Activated T-cell treated with anti-CD3 and anti-CD28 coated beads for 24 hours (primary cell): ENCODE results near the gene THAP11.

Experiments
- DNase-seq: peaks from one replicate; pipeline ENCODE4 v3.0.0-alpha.2; 2020; ENCODE audit warnings: low read depth

THAP11 gene

GRCh38 chr16:67841816-67842508 lies at the start of gene THAP11:
Gene THAP11, plus strand, starts transcription at chr16:67842320. Its CDS starts 235 bp downstream, at chr16:67842555.
- DNase-seq: peak; percentile 94

- no peak for DNase-seq
Measured at GRCh38 chr16:67796099-67796718, 45.9 kb upstream of the THAP11 start.

GRCh38 chr16:67800338-67800926 lies 41.7 kb upstream of the THAP11 start:
- no peak for DNase-seq

DNA sequence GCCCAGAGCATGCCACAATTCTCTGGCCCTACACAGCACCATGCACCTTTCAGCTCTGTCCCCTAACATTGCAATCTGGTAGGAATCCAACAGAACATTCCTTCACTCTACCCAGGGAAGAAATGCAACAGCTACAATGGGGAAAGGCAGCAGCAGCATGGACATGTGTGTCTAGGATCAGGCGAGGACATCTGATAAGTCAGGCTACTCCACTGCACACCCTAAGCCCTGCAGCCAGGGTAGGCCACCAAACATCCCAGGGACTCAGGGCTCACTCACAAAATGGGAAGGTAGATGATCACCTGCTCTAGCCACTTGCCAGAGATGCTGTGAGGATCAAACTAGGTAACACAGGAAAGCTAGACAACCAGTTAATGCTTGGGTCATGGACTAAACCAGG lies 40.9 kb upstream of the THAP11 start:
- DNase-seq: no peak

DNA sequence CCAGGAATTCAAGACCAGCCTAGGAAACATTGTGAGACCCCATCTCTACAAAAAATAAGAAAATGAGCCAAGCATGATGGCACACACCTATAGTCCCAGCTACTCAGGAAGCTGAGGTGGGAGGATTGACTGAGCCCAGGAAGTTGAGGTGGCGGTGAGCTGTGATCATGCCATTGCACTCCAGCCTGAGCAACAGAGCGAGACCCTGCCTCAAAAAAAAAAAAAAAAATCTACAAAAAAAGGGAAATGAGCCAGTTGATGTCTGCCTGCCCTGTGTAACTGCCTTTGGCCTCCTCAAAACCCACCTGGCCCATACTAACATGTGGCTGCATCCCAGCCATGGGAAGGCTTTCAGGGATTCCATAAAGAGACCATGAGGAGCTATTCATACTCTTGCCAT lies 40.2 kb upstream of the THAP11 start:
- no peak for DNase-seq

GRCh38 chr16:67803894-67804293 lies 38.2 kb upstream of the THAP11 start:
- DNase-seq: no peak

DNA sequence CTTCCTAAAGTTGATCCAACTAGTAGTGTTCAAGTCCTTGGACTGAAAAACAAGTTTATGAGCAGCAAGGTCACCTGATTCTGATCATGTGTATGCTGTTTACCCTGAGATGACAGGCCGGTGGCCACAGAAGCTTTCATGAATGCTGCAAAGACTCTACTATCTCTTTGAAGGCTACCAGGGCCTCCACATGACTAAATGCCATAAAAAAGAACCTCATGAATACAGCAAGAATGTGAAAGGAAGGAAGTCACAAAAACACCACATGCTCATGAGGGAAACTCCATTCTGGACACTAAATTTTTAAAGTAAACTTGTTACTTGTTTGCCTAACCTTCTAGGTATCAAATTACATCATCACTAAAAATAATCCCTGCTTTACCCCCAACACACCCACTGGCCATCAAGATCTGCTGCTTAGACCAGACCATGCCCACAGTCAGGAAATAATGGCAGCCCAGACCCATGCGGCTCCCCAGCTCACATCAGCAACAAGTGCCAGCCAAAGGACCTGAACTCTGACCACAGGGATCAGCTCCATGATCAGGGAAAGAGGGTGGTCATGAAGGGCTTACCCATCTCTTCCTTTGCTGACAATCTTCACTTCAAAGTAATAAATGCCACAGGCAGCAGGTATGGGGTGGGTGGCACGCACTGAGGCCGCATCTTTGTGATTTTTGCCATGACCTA lies 37.1 kb upstream of the THAP11 start:
- no peak for DNase-seq

GRCh38 chr16:67805718-67806427 lies 36.2 kb upstream of the THAP11 start:
- DNase-seq: no peak

DNA sequence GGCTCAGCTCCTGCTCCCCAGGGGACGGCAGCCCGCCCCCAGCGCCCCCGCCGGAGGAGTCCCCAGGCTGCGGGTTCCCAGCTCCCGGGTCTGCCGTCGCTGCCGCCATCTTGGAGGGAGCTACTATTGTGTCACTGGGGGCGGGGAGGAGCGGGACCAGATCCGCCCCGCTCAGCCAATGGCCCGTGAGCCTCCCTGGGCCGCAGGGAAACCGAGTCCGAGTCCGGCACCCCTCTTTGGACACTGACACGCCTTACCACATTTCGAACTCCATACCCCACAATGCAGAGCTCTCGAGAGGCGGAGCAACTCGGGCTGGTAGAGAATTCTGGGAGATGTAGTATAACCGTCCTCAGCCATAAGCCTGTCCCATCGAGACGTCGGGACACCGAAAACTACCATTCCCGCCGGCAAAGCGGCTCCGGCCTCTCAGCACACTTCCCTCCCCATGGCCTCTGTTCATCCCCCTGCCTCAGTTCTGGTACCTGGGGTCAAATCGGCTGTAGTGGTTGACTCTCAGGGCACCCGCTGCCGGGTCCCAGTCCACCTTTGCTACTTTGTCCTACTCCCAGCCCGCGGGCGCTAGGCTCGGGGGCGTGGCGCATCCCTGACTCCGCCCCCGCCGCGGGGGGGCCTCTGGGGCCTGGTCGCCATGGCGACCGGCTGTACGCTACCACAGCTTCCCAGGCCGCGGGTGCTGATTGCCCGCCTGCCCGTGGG lies 35.5 kb upstream of the THAP11 start, which contains the start of the genes RANBP10 and TSNAXIP1:
RANBP10 (minus strand) TSS at position 133 of the 720 bp plus-strand sequence; CDS start at position 109, 24 bp downstream.
TSNAXIP1 (plus strand) TSS at position 462 of the 720 bp plus-strand sequence. CDS start 261 bp downstream, outside the sequence.
- DNase-seq: peak; percentile 96

GRCh38 chr16:67807148-67807682 lies 34.9 kb upstream of the THAP11 start:
- no peak for DNase-seq

DNA sequence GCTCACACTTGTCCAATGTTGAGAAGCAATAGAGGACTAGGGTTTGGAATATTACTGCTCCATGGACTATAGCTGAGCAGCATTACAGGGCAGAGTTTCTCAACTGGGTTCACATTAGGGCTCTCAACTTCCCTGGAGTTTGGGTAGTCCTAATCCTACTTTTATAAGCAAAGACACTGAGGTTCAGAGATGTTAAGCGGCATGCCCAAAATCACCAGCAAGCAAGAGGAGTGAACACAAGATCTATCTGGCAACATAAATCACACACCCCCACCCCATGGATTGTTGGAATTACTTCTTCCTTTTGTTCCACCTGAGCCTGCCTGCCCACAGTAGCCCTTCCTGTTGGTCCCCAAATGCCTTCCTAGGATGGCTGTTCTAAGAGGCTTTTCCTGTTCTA lies 30.2 kb upstream of the THAP11 start:
- no peak for DNase-seq

DNA sequence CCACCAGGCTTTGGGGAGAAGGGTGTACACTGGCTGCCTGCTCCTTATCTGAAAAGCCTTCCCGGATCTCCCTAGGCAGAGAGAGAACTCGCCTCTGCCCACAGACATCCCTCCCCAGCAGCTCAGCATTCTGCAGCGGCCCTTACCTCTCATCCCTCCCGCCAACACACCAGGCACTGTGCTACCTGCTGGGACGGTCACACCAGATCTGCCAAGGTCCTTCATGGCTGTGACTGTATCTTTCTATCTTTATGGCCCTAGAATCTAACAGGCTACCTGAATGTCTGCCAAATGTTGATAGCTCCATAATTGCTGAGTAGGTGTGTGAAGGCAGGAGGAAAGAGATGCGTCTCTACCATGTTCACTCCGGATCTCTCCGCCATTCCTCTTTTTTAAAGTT lies 27.6 kb upstream of the THAP11 start:
- no peak for DNase-seq

GRCh38 chr16:67820608-67821259 lies 21.4 kb upstream of the THAP11 start:
- DNase-seq: no peak

- no peak for DNase-seq
Measured at GRCh38 chr16:67822511-67822910, 19.6 kb upstream of the THAP11 start.

GRCh38 chr16:67825119-67825518 lies 17.0 kb upstream of the THAP11 start:
- no peak for DNase-seq

- no peak for DNase-seq
Measured at GRCh38 chr16:67825906-67826305, 16.2 kb upstream of the THAP11 start.

- DNase-seq: no peak
Measured at GRCh38 chr16:67828651-67829050, 13.5 kb upstream of the THAP11 start.

DNA sequence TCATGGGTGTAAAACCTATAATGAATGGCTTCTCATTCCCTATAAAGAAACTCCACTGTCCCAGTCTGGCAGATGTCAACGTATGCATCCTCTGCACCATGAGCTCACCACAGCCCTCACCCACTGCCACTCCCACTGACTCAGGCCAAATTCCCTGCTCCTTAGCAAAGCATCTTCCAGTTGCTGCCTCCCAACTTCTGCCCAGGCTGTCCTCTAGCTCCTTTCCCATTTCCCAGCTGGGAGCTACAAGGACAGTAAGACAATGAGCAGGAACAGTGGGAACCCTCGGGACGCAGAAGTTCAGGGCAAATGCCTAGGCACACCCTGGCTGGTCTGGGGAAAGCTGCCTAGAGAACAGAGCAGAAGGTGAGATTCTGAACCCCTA lies 9.1 kb upstream of the THAP11 start:
- DNase-seq: no peak

DNA sequence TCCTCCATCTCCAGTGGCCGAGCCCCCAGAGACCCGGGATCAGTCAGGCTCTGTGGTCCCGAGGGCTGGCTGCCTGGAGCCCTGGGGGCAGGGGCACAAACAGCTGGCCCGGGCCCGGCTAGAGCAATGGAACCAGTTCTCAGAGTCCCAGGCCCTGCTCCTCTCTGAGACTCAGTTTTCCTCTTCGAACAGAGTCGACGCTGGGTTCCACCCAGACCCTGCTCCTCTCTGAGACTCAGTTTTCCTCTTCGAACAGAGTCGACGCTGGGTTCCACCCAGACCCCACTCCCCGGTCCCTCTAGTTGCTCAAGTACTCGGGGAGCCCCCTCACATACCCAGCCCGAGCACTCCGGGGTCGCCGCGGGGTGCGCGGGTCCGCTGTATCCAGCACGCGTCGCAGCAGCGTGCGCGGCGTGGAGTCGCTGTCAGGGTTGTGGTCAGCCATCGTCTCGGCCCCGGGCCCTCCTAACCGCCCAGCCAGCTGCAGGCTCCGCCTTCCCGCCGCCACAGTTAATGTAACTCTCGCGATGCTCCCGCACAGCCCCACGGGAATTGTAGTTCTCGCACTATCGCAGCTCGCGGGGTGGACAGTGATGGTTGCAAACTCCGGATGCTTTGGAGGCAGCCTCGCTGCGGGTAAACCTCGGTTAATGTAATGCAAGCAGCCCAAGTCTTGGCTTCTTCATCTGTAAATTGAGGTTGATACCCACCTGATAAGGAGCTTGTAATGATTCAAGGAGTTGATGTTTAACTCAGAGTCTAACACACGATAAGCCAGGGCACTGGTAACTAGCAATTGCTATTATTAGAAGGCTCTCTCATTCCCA lies 8.5 kb upstream of the THAP11 start:
- peak; percentile 89 for DNase-seq

DNA sequence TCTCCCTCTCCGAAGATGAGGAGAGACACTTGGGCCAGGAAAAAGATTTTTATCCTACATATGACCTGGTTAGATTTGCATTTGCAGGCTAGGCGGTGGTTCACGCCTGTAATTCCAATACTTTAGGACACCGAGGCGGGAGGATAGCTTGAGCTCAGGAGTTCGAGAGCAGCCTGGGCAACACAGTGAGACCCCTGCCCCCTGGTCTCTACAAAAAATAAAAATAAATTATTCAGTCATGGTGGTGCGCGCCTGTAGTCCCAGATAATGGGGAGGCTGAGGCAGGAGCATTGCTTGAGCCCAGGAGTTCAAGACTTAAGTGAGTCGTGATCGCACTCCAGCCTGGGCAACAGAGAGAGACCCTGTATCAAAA lies 7.9 kb upstream of the THAP11 start:
- DNase-seq: no peak
